ENCODE results near the gene WWOX. TPM values are rescaled to one million over a fixed set of nuclear protein-coding genes. Genes with fewer than 3 reads are reported as not detected.

The WWOX gene
- total RNA-seq, 1 donor from 2014 or later, result 29.6 TPM

GRCh38 chr16:79188739-79189122 lies 1089.3 kb downstream of the WWOX start:
- H3K4me3 ChIP-seq (ENCODE audit: low read depth, low read length), result no peak overlapping the region
- DNase-seq (ENCODE audit: low read depth), result no peak
- no peak for TF ChIP-seq CTCF (conservative IDR thresholded peaks at IDR 0.05; ENCODE audit: low read depth, low read length)

GRCh38 chr16:79190542-79190941 lies 1091.1 kb downstream of the WWOX start:
- no peak for TF ChIP-seq CTCF (conservative IDR thresholded peaks at IDR 0.05; ENCODE audit: low read depth, low read length)
- no peak overlapping the region for H3K4me3 ChIP-seq (ENCODE audit: low read depth, low read length)
- DNase-seq (ENCODE audit: low read depth), result no peak

GRCh38 chr16:79191933-79192332 lies 1092.5 kb downstream of the WWOX start:
- no peak for TF ChIP-seq CTCF (conservative IDR thresholded peaks at IDR 0.05; ENCODE audit: low read depth, low read length)
- H3K4me3 ChIP-seq (ENCODE audit: low read depth, low read length), result no peak overlapping the region
- DNase-seq (ENCODE audit: low read depth), result no peak

- TF ChIP-seq CTCF (conservative IDR thresholded peaks at IDR 0.05; ENCODE audit: low read depth, low read length), result no peak
- DNase-seq (ENCODE audit: low read depth), result no peak
- no peak overlapping the region for H3K4me3 ChIP-seq (ENCODE audit: low read depth, low read length)
These were observed 1093.5 kb downstream of the WWOX start for GRCh38 chr16:79192904-79193303.

- H3K4me3 ChIP-seq (ENCODE audit: low read depth, low read length), result no peak overlapping the region
- no peak for DNase-seq (ENCODE audit: low read depth)
- no peak for TF ChIP-seq CTCF (conservative IDR thresholded peaks at IDR 0.05; ENCODE audit: low read depth, low read length)
These were observed 1094.8 kb downstream of the WWOX start for GRCh38 chr16:79194291-79194690.

GRCh38 chr16:79195938-79196337 lies 1096.5 kb downstream of the WWOX start:
- TF ChIP-seq CTCF (conservative IDR thresholded peaks at IDR 0.05; ENCODE audit: low read depth, low read length), result no peak
- no peak for DNase-seq (ENCODE audit: low read depth)
- no peak overlapping the region for H3K4me3 ChIP-seq (ENCODE audit: low read depth, low read length)

GRCh38 chr16:79201436-79201835 lies 1102.0 kb downstream of the WWOX start:
- no peak for DNase-seq (ENCODE audit: low read depth)
- no peak overlapping the region for H3K4me3 ChIP-seq (ENCODE audit: low read depth, low read length)
- TF ChIP-seq CTCF (conservative IDR thresholded peaks at IDR 0.05; ENCODE audit: low read depth, low read length), result no peak

Data from epithelial cell of proximal tubule (primary cell).